Neural cell (in vitro differentiated cells): ENCODE results near the gene EIF2A. TPM values are rescaled to one million over a fixed set of nuclear protein-coding genes. Genes with fewer than 3 reads are reported as not detected.
"Not testable (repeated sequence)": the region's sequence is repeated elsewhere in the genome, so short reads cannot be mapped to it uniquely, and the experiment has no call there.

Source experiments
- H2AFZ ChIP-seq: fragments of 200-600, 300-800 bp; sonication (generic), shearing (Covaris generic); 2 replicates; pipeline ENCODE4 v1.6.0; 2014; ENCODE audit warnings: low read depth, mild to moderate bottlenecking, antibody characterized with exemption, low read length, moderate library complexity
- H3F3A ChIP-seq: fragments of 200-600 bp; shearing (Covaris generic); 2 replicates; pipeline ENCODE4 v1.6.1; 2016; ENCODE audit warnings: mild to moderate bottlenecking, moderate library complexity, mixed read lengths, antibody characterized with exemption, low read length; ENCODE audit not compliant: insufficient read depth, poor library complexity, severe bottlenecking
- H3K27ac ChIP-seq: fragments of 200-600, 300-800 bp; sonication (generic), shearing (Covaris generic); 2 replicates; pipeline ENCODE4 v1.5.1; 2014; ENCODE audit warnings: mild to moderate bottlenecking, low read length, moderate library complexity
- H3K27me3 ChIP-seq: fragments of 300-800, 200-600 bp; sonication (generic), shearing (Covaris generic); 2 replicates; pipeline ENCODE4 v1.6.0; 2014; ENCODE audit warnings: mild to moderate bottlenecking, low read depth, low read length, moderate library complexity; ENCODE audit not compliant: insufficient read depth
- H3K36me3 ChIP-seq: fragments of 300-800, 200-600 bp; sonication (generic), shearing (Covaris generic); 2 replicates; pipeline ENCODE4 v1.5.1; 2014; ENCODE audit warnings: mild to moderate bottlenecking, antibody characterized with exemption, low read length, moderate library complexity; ENCODE audit not compliant: insufficient read depth
- H3K4me2 ChIP-seq: fragments of 300-800, 200-600 bp; sonication (generic), shearing (Covaris generic); 2 replicates; pipeline ENCODE4 v1.6.0; 2014; ENCODE audit warnings: mild to moderate bottlenecking, low read length
- H3K4me3 ChIP-seq: fragments of 300-800, 200-600 bp; sonication (generic), shearing (Covaris generic); 2 replicates; pipeline ENCODE4 v1.5.1; 2014; ENCODE audit warnings: mild to moderate bottlenecking, low read length, moderate library complexity
- H3K79me2 ChIP-seq: fragments of 200-600 bp; shearing (Covaris generic); replicated peaks from 2 replicates; pipeline ENCODE4 v1.6.0; 2014; ENCODE audit warnings: mild to moderate bottlenecking, low read length, moderate library complexity; ENCODE audit not compliant: insufficient read depth
- H3K9ac ChIP-seq: fragments of 300-800, 200-600 bp; sonication (generic), shearing (Covaris generic); 2 replicates; pipeline ENCODE4 v1.6.1; 2016; ENCODE audit warnings: mild to moderate bottlenecking, low read length, mixed read lengths
- H3K9me2 ChIP-seq: fragments of 200-600 bp; shearing (Covaris generic); 2 replicates; pipeline ENCODE4 v1.6.1; 2016; ENCODE audit warnings: mild to moderate bottlenecking, low read length, mixed read lengths; ENCODE audit not compliant: insufficient read depth
- H3K9me3 ChIP-seq: fragments of 200-600, 300-800 bp; sonication (generic), shearing (Covaris generic); 2 replicates; pipeline ENCODE4 v1.6.1; 2016; ENCODE audit warnings: mild to moderate bottlenecking, mixed run types, low read length, moderate library complexity, mixed read lengths
- H4K20me1 ChIP-seq: fragments of 200-600 bp; shearing (Covaris generic); 2 replicates; pipeline ENCODE4 v1.6.1; 2016; ENCODE audit warnings: mild to moderate bottlenecking, mixed run types; ENCODE audit not compliant: insufficient read depth
- EZH2 ChIP-seq: fragments of 200-600, 300-800 bp; shearing (Covaris generic), sonication (generic); IDR thresholded peaks from 2 replicates; pipeline ENCODE4 v1.6.1; 2014; ENCODE audit warnings: antibody characterized with exemption, low read length, borderline replicate concordance, mild to moderate bottlenecking; ENCODE audit not compliant: insufficient read depth, poor library complexity, severe bottlenecking
- MXI1 ChIP-seq: fragments of 450-650 bp; conservative IDR thresholded peaks from 2 replicates; pipeline ENCODE4 v1.6.1; 2014; ENCODE audit warnings: antibody characterized with exemption, mild to moderate bottlenecking; ENCODE audit not compliant: poor library complexity, severe bottlenecking
- POLR2AphosphoS5 ChIP-seq: IDR thresholded peaks from 2 replicates; pipeline ENCODE4 v1.6.1; 2012
- RAD21 ChIP-seq: fragments of 450-650 bp; conservative IDR thresholded peaks from 2 replicates; pipeline ENCODE4 v1.6.1; 2014; ENCODE audit warnings: antibody characterized with exemption, mild to moderate bottlenecking, moderate library complexity
- SMC3 ChIP-seq: fragments of 450-650 bp; conservative IDR thresholded peaks from 2 replicates; pipeline ENCODE4 v1.6.1; 2014; ENCODE audit warnings: antibody characterized with exemption, mild to moderate bottlenecking, moderate library complexity; ENCODE audit not compliant: poor library complexity
- TAF1 ChIP-seq: IDR thresholded peaks from 2 replicates; pipeline ENCODE4 v1.6.1; 2012; ENCODE audit warnings: low read depth
- polyA plus RNA-seq: library from polyadenylated mRNA; depleted of rRNA; stranded (reverse); fragments of >200 nt; gene quantifications from 2 replicates; pipeline ENCODE4 v1.2.3, GENCODE V29; 2014
- TF ChIP-seq, protein P1 (sequence below): fragments of 450-650 bp; IDR thresholded peaks from 2 replicates; pipeline ENCODE4 v1.5.1; 2014; ENCODE audit warnings: antibody characterized with exemption, mild to moderate bottlenecking, moderate library complexity; ENCODE audit not compliant: poor library complexity, severe bottlenecking
- TF ChIP-seq, protein P2 (sequence below): IDR thresholded peaks from 2 replicates; pipeline ENCODE4 v1.6.1; 2012; ENCODE audit warnings: borderline replicate concordance

Gene EIF2A
- polyA plus RNA-seq, 1 donor from 2014 or later = 82.6 TPM

DNA sequence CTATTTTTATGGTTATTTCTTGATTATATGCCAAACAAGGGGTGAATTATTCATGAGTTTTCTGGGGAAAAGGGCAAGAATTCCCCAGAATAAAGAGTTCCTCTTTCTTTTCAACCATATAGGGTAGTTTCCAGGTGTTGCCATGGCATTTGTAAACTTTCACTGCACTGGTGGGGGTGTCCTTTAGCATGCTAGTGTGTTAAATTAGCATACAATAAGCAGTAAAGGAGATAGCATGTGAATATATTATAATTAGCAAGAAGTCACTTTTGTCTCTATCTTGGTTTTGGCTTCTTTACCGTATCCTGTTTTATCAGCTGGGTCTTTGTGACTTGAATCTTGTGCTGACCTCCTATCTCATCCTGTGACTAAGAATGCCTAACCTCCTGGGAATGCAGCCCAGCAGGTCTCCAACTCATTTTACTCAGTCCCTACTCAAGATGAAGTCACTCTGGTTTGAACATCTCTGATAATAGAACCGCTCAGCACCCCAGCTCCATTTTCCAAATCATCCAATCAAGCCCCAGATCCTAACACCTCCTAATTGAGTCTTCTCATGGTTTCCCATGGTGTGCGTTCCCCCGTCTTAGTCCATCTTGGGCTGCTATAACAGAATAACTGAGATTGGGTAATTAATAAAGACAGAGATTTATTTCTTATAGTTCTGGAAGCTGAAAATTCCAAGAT lies 53.2 kb downstream of the EIF2A start:
- Histone ChIP-seq H3K4me2 (no peak overlapping the region), H3K9ac (no peak overlapping the region), H3F3A (peaks cover 3% of the 10 kb centered on the region), H3K27me3 (no peaks in the 10 kb centered on the region), H4K20me1 (no peaks in the 10 kb centered on the region), H3K79me2 (peaks cover 15% of the 10 kb centered on the region), H3K27ac (no peak overlapping the region), H3K9me3 (no peaks in the 10 kb centered on the region), H3K9me2 (no peaks in the 10 kb centered on the region), H3K36me3 (no peaks in the 10 kb centered on the region), H3K4me3 (no peak overlapping the region), H2AFZ (no peak overlapping the region)
- TF ChIP-seq POLR2AphosphoS5 = no peak
- TF ChIP-seq, protein P1, sequence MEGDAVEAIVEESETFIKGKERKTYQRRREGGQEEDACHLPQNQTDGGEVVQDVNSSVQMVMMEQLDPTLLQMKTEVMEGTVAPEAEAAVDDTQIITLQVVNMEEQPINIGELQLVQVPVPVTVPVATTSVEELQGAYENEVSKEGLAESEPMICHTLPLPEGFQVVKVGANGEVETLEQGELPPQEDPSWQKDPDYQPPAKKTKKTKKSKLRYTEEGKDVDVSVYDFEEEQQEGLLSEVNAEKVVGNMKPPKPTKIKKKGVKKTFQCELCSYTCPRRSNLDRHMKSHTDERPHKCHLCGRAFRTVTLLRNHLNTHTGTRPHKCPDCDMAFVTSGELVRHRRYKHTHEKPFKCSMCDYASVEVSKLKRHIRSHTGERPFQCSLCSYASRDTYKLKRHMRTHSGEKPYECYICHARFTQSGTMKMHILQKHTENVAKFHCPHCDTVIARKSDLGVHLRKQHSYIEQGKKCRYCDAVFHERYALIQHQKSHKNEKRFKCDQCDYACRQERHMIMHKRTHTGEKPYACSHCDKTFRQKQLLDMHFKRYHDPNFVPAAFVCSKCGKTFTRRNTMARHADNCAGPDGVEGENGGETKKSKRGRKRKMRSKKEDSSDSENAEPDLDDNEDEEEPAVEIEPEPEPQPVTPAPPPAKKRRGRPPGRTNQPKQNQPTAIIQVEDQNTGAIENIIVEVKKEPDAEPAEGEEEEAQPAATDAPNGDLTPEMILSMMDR = no peak
- TF ChIP-seq, protein P2, sequence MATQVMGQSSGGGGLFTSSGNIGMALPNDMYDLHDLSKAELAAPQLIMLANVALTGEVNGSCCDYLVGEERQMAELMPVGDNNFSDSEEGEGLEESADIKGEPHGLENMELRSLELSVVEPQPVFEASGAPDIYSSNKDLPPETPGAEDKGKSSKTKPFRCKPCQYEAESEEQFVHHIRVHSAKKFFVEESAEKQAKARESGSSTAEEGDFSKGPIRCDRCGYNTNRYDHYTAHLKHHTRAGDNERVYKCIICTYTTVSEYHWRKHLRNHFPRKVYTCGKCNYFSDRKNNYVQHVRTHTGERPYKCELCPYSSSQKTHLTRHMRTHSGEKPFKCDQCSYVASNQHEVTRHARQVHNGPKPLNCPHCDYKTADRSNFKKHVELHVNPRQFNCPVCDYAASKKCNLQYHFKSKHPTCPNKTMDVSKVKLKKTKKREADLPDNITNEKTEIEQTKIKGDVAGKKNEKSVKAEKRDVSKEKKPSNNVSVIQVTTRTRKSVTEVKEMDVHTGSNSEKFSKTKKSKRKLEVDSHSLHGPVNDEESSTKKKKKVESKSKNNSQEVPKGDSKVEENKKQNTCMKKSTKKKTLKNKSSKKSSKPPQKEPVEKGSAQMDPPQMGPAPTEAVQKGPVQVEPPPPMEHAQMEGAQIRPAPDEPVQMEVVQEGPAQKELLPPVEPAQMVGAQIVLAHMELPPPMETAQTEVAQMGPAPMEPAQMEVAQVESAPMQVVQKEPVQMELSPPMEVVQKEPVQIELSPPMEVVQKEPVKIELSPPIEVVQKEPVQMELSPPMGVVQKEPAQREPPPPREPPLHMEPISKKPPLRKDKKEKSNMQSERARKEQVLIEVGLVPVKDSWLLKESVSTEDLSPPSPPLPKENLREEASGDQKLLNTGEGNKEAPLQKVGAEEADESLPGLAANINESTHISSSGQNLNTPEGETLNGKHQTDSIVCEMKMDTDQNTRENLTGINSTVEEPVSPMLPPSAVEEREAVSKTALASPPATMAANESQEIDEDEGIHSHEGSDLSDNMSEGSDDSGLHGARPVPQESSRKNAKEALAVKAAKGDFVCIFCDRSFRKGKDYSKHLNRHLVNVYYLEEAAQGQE = no peak
- no peak for TF ChIP-seq SMC3
- no peak for TF ChIP-seq EZH2
- TF ChIP-seq TAF1 = no peak
- no peak for TF ChIP-seq RAD21
- no peak for TF ChIP-seq MXI1

- H3K36me3 ChIP-seq, H3K27me3 ChIP-seq, H3K9me3 ChIP-seq, H3K9ac ChIP-seq, H3K27ac ChIP-seq, H2AFZ ChIP-seq, H4K20me1 ChIP-seq, H3K4me2 ChIP-seq, H3F3A ChIP-seq, H3K9me2 ChIP-seq: not testable (repeated sequence)
- peaks cover 25% of the 10 kb centered on the region for H3K79me2 ChIP-seq
- peak overlapping the region; percentile 31 for H3K4me3 ChIP-seq
Observed at GRCh38 chr3:150600647-150601530, 54.3 kb downstream of the EIF2A start.
